C1 segment of cervical spinal cord (tissue), 14 donors: ENCODE results near the gene CTNNB1.

Experiments
- DNase-seq, 14 donors: peaks; one replicate each; lab custom pipeline; 2025; lab: John Stamatoyannopoulos, UW

The CTNNB1 gene

DNA sequence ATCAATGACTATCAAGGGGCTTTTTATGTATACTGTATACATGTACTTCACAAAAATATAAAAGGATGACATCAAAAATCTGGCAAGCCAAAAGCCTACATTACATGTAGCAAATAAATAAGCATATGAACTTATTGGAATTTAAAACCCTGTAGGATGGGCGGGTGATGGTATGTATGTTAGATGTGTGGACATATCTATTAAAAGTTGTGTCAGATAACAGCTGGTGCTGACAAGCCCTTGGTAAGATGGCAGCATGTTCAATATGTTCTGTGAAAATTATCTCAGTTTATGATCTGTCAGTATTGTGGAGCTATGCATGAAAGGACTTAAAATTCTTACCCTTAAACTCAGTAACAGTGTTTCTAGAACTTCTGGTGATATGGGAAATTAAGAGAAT lies 20.1 kb downstream of the CTNNB1 start:
- no peak for DNase-seq

DNA sequence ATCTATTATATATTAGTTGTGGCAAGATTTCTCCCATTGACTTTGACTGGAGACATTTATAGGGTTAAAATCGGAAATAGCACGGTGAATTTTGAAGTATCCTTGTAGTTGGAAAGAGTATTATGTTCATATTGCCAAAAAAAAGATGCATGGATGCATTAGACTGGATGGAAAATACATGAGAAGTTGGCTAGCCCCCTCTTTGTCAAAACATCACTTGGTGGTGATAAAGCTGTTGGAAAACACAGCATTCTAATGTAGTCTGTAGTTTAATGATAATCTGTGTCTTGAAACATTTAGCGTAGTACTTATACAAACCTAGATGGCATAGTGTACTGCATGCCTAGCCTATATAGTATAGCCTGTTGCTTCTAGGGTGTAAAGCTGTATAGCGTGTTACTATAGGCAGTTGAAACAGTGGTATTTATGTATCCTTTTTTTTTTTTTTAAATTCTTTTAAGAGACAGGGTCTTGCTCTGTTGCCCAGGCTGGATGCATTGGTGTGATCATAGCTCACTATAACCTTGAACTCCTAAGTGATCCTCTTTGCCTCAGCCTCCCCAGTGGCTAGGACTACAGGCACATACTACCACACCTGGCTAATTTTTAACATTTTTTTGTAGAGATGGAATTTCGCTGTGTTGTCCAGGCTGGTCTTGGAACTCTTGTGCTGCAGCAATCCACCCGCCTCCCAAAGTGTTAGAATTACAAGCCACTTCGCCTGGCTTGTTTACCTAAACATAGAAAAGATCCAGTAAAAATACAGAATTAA lies 21.8 kb downstream of the CTNNB1 start:
- no peak for DNase-seq

- DNase-seq, result no peak
These were observed 22.7 kb downstream of the CTNNB1 start for GRCh38 chr3:41222012-41222411.

DNA sequence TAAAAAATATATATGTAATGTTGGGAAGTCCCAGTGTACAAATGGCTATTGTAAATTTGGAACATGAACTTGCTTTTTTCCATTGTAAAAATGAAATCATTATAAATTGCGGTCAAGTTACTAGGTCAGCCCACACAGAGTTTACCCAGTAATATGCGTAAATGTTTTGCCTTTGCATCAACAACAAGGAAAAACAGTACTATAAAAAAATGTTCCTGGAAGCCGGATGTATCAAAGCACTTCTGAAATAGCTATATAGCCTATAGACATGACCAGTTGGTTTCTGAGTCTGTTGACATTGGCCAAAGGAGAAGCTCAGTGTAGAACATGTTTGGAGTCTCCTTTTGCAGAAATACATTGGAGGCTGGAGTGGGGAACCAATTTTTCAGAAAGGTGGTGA lies 23.2 kb downstream of the CTNNB1 start:
- DNase-seq, result no peak

GRCh38 chr3:41223078-41223477 lies 23.8 kb downstream of the CTNNB1 start:
- DNase-seq, result no peak

DNA sequence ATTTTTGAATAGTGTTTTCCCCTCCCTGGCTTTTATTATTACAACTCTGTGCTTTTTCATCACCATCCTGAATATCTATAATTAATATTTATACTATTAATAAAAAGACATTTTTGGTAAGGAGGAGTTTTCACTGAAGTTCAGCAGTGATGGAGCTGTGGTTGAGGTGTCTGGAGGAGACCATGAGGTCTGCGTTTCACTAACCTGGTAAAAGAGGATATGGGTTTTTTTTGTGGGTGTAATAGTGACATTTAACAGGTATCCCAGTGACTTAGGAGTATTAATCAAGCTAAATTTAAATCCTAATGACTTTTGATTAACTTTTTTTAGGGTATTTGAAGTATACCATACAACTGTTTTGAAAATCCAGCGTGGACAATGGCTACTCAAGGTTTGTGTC lies 24.4 kb downstream of the CTNNB1 start:
- no peak for DNase-seq

GRCh38 chr3:41224120-41224806 lies 25.0 kb downstream of the CTNNB1 start:
- DNase-seq, result peak in 1 of 14 donors; percentile 18

- no peak for DNase-seq
These were observed 35.8 kb downstream of the CTNNB1 start for GRCh38 chr3:41234823-41235721.

- DNase-seq, result no peak
These were observed 36.9 kb downstream of the CTNNB1 start for GRCh38 chr3:41236228-41236627.

GRCh38 chr3:41237907-41238306 lies 38.6 kb downstream of the CTNNB1 start:
- no peak for DNase-seq

DNA sequence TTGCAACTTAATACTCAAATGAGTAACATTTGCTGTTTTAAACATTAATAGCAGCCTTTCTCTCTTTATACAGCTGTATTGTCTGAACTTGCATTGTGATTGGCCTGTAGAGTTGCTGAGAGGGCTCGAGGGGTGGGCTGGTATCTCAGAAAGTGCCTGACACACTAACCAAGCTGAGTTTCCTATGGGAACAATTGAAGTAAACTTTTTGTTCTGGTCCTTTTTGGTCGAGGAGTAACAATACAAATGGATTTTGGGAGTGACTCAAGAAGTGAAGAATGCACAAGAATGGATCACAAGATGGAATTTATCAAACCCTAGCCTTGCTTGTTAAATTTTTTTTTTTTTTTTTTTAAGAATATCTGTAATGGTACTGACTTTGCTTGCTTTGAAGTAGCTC lies 40.3 kb downstream of the CTNNB1 start:
- no peak for DNase-seq

- DNase-seq, result no peak
These were observed 41.9 kb downstream of the CTNNB1 start for GRCh38 chr3:41241161-41241560.

DNA sequence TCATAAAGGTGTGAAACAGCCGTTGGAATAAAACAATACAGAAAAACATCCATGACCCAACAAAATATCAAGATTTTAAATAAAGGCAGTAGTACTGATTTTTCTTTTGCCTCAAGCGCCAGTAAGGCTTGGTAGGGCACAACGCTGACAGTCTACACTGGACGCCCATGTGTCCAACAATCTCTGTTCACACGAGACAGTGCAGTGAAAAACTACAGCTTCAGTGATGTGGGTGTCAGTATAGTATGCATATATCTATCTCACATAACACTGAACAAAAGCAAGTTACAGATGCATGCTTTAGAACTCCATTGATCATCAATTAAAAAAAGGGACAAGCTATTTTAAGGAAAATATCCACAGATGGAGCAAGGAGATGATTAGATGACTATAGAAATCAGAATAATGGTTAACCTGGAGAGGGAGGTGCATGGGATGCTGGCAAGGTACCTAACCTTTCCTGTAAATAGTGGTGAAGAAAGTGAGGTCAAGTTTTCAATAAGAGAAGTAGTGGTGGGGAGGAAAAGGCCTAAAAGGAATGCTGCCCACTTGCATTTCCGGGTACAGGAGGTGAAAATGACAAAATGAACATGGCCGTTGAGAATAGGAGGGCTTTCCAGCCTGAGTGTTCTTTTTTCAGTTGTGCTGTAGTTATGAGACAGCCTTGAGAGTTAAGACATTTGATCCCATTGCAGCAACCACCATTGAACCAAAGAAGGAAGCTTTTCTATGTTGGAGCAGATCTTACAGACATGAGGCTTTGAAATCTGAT lies 42.7 kb downstream of the CTNNB1 start:
- DNase-seq, result no peak

GRCh38 chr3:41243183-41243582 lies 43.9 kb downstream of the CTNNB1 start:
- DNase-seq, result no peak

DNA sequence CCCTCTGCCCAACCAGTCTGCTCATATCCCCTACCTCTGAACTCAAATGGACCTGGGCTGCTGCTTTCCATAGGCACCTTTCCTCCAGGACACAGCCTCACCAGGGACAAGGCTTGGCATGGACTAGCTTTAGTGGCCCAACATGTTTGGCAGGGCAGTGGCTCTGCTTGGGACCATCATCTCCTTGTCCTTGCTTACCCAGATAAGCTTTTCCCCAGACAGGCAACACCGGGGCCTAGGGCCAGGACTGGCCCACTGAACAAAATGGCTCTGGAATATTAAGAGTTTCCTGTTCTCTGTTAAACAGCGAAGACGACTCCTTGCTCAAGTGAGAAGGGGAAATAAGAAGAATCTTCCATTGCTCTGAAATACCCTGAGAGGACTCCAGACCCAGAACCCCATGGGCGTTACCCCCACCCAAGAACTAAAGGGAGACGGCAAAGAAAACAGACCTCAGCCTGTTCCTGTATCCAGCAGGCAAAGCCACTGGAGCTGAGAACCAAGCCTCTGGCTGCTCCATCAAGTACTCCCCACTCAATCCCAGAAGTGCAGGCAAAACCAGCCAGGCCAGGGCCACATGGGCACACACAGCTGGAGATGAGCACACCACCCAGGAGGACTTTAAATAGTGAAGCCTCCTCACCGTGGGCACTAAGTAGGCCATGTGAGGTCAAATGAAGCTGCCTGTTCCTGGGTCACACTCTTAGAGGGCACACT lies 45.5 kb downstream of the CTNNB1 start:
- DNase-seq, result no peak

- DNase-seq, result peak in 3 of 14 donors; percentile 4 to 36 (median 8)
These were observed 48.0 kb downstream of the CTNNB1 start for GRCh38 chr3:41247055-41248004.

DNA sequence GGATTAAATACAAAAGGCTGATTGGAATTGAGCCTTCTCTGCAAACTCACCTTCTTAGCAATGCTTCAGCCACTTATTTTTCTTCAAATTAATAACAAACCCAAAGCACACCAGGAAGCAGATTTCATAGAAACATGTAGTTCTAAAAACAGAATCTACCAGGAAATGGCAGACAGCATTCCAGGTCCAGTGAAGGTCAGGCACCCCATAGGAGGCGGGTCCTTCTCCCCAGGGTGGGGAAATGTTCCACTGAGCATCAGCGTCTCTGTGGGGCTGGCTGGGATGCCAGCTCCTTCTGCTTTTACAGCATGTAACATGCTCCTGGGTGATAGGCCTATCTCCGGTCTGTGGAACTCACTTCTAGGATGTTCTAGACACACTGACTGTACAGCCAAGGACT lies 49.2 kb downstream of the CTNNB1 start:
- DNase-seq, result no peak

- no peak for DNase-seq
These were observed 50.0 kb downstream of the CTNNB1 start for GRCh38 chr3:41249318-41249717.

DNA sequence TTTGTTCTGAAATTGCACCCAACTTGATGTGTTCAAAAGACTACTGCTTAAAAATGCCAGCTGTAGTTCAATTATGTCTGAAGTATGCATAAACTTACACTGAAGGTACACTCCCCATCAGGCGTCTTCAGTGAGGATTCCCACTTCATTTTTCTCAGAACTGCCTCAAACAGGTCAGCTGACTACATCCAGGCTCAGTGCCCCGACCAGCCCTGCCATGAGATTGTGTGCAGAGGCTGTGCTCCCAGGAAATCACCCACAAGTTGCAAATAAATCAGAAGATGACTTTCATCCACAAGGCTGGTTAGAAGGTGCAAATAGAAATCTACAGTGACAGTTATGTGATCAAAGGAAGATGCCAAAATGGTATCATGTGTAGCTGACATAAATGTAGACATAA lies 51.5 kb downstream of the CTNNB1 start:
- DNase-seq, result no peak

DNA sequence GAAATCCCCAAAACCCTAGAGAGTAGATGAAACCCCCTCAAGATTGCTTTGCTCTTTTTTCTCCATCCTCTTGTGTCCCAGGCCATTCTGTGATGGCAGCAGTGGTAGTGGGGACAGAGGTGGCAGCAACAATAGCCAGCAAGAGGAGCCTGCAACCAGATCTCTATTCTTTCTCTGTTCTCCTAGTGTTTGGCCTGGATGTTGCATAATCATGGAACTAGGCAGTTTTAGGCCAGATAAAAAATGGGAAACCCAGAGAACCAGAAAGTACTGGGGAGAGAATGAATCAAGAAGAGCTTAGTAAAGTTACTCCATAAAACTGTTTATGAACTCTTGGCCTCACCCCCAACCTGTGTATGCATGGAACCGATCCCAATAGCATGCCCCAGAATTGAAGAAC lies 52.3 kb downstream of the CTNNB1 start:
- no peak for DNase-seq
